HL-60 (cell line): Measurements from ENCODE around the gene TMEM217.

Experiments used
- DNase-seq, 2 experiments: peaks; one replicate each; pipeline ENCODE4 v3.0.0-alpha.2; 2010 to 2020; ENCODE audit warnings: low read depth in 1 of 2, low spot score in 1 of 2
- H3K27ac ChIP-seq: fragments of 250-450 bp; sonication (Bioruptor Pico); replicated peaks from 2 replicates; pipeline ENCODE4 v1.5.1; 2020; ENCODE audit warnings: mild to moderate bottlenecking, moderate library complexity
- H3K27me3 ChIP-seq: fragments of 250-450 bp; sonication (Bioruptor Pico); 2 replicates; pipeline ENCODE4 v1.5.1; 2021; ENCODE audit warnings: mild to moderate bottlenecking, moderate library complexity; ENCODE audit not compliant: insufficient read depth, poor library complexity, severe bottlenecking
- H3K4me3 ChIP-seq: replicated peaks from 2 replicates; pipeline ENCODE4 v1.5.1; 2011; ENCODE audit warnings: mild to moderate bottlenecking, control low read depth, low read length; ENCODE audit not compliant: insufficient read depth
- GABPA ChIP-seq: IDR thresholded peaks from 2 replicates; pipeline ENCODE4 v1.6.1; 2012; ENCODE audit warnings: low read depth
- POLR2AphosphoS5 ChIP-seq: IDR thresholded peaks from 2 replicates; pipeline ENCODE4 v1.6.1; 2012; ENCODE audit warnings: low read depth
- SPI1 ChIP-seq: IDR thresholded peaks from 2 replicates; pipeline ENCODE4 v1.6.1; 2012; ENCODE audit warnings: low read depth, mild to moderate bottlenecking, borderline replicate concordance
- TF ChIP-seq, protein P1 (sequence below): IDR thresholded peaks from 2 replicates; pipeline ENCODE4 v1.6.1; 2012; ENCODE audit warnings: low read depth; ENCODE audit not compliant: insufficient replicate concordance
- TF ChIP-seq, protein P2 (sequence below): IDR thresholded peaks from one replicate; pipeline ENCODE4 v1.5.1; 2011; ENCODE audit warnings: low read length, control low read depth, inconsistent platforms; ENCODE audit not compliant: insufficient read depth

The TMEM217 gene

DNA sequence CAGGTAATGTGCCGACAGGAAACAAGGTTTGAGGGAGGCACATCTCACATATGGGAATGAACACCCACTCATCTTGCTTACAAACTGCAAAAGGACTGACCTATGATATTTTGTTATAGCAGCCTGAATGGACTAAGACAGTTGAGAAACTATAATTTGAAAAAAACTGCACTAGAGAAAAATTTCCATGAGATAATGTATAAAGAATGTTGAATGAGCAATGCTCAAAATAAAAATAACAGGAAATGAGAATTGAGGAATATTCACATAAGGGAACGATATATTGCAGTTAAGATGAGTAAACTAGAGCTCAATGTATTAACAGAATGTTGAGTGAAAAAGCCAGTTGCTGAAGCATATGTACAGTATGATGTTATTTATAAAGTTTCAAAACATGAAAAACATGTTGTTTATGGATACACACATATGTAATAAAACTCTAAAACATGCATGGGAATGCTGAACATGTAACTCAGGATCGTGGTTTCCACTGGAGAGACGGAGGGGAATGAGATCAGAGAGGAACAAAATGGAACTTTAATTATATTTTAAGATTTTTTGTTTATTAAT lies 6.6 kb downstream of the TMEM217 start:
- no peak for DNase-seq
- Histone ChIP-seq H3K27me3 (no peaks in the 10 kb centered on the region), H3K4me3 (no peak overlapping the region), H3K27ac (no peak overlapping the region)
- TF ChIP-seq, protein P1, sequence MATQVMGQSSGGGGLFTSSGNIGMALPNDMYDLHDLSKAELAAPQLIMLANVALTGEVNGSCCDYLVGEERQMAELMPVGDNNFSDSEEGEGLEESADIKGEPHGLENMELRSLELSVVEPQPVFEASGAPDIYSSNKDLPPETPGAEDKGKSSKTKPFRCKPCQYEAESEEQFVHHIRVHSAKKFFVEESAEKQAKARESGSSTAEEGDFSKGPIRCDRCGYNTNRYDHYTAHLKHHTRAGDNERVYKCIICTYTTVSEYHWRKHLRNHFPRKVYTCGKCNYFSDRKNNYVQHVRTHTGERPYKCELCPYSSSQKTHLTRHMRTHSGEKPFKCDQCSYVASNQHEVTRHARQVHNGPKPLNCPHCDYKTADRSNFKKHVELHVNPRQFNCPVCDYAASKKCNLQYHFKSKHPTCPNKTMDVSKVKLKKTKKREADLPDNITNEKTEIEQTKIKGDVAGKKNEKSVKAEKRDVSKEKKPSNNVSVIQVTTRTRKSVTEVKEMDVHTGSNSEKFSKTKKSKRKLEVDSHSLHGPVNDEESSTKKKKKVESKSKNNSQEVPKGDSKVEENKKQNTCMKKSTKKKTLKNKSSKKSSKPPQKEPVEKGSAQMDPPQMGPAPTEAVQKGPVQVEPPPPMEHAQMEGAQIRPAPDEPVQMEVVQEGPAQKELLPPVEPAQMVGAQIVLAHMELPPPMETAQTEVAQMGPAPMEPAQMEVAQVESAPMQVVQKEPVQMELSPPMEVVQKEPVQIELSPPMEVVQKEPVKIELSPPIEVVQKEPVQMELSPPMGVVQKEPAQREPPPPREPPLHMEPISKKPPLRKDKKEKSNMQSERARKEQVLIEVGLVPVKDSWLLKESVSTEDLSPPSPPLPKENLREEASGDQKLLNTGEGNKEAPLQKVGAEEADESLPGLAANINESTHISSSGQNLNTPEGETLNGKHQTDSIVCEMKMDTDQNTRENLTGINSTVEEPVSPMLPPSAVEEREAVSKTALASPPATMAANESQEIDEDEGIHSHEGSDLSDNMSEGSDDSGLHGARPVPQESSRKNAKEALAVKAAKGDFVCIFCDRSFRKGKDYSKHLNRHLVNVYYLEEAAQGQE, result no peak

DNA sequence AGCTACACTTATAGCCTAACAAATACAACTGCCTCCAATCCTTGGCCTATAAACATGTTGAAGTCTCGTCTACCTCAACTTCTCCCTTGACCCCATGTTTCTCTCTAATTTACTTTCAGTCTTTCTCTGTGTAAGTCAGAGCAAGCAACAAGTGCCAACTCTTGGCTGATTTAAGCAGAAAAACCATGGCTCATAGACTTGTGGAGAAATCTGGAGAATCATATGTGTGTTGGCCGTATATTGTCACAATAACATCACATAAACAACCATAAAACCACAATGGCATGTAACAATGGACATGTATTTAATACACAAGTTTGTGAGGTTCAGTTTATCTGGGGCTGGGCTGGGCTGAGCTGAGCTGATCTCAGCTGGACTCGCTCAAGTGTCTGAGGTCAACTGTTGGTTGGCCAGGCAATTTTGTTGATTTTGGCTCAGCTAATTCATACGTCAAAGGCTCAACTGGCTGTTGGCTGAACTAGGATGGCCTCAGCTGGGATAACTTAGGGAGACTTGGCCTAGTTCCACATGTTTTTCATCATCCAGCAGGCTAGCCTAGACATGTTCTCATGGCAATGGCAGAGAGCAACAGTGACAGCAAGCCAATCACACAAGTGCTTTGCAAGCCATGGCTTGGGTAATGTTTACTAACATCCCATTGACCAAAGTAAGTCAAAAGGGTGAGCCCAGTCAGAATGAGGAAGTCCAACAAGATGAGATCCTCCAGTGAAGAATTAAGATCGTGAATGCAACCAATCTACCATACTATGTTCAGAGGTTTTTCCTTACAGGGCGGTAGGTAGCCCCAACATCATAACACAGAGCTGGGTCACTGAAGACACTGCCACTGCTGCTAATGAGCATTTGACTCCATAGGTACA lies 13.3 kb downstream of the TMEM217 start:
- DNase-seq, result peak in 1 of 2 experiments; percentile 75
- H3K27me3 ChIP-seq, result no peaks in the 10 kb centered on the region
- H3K27ac ChIP-seq, result 0 out of 2 replicates have a peak overlapping the region, but pooled peaks have one; percentile 6
- no peak overlapping the region for H3K4me3 ChIP-seq
- TF ChIP-seq SPI1, result peak; percentile 96
- TF ChIP-seq, protein P1, result no peak

DNA sequence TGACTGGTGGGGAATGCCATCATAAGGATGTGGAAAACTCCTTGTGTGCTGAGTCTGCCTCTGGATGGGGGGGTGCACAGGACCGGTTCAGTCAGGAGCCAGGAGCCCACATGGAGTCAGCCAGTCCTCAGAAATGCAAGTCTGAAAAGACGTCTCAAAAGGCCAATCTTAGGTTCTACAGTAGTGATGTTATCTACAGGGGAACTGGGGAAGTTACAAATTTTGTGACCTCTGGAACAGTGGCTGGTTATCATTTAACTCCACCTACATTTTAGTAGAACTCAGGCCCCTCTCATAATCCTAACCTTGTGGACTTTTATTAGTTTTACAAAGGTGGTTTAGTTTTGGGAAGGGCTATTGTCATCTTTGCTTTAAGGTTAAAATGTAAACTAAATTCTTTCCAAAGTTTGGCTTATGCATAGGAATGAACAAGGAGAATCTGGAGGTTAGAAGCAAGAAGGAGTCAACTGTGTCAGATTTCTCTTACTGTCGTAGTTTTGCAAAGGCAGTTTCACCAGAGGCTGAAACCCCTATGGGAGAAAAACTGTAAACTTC lies 14.1 kb downstream of the TMEM217 start:
- no peak for TF ChIP-seq GABPA
- no peak for TF ChIP-seq SPI1
- TF ChIP-seq, protein P2, sequence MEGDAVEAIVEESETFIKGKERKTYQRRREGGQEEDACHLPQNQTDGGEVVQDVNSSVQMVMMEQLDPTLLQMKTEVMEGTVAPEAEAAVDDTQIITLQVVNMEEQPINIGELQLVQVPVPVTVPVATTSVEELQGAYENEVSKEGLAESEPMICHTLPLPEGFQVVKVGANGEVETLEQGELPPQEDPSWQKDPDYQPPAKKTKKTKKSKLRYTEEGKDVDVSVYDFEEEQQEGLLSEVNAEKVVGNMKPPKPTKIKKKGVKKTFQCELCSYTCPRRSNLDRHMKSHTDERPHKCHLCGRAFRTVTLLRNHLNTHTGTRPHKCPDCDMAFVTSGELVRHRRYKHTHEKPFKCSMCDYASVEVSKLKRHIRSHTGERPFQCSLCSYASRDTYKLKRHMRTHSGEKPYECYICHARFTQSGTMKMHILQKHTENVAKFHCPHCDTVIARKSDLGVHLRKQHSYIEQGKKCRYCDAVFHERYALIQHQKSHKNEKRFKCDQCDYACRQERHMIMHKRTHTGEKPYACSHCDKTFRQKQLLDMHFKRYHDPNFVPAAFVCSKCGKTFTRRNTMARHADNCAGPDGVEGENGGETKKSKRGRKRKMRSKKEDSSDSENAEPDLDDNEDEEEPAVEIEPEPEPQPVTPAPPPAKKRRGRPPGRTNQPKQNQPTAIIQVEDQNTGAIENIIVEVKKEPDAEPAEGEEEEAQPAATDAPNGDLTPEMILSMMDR, result no peak
- no peak for TF ChIP-seq POLR2AphosphoS5
- TF ChIP-seq, protein P1, result no peak
- H3K4me3 ChIP-seq, result no peak overlapping the region
- no peak for DNase-seq
- no peak overlapping the region for H3K27ac ChIP-seq
- no peaks in the 10 kb centered on the region for H3K27me3 ChIP-seq
